ENCODE results near the gene COP1. TPM values are rescaled to one million over a fixed set of nuclear protein-coding genes. Genes with fewer than 3 reads are reported as not detected.
A peak's percentile ranks its signal among the peaks of the same experiment; 100 is the strongest.
"Not testable (repeated sequence)": the region's sequence is repeated elsewhere in the genome, so short reads cannot be mapped to it uniquely, and the experiment has no call there.

COP1 gene
- total RNA-seq, 1 donor from 2014 or later: 64.9 TPM

DNA sequence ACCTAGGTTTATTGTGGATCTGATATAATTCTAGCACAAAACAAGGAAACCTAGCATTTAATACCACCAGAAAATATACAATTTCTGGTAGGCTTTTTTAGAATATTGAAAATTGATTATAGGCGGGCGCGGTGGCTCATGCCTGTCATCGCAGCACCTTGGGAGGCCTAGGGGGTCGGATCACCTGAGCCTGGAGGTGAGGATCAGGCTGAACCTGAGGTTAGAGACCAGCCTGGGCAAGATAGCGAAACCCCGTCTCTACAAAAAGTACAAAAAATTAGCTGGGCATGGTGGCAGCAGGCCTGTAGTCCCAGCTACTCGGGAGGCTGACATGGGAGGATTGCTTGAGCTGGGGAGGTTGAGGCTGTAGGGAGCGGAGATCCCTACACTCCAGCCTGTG lies 948 bp upstream of the COP1 start:
- Mint-ChIP-seq H3K4me3 (ENCODE audit: unreplicated experiment) (peak overlapping the region; percentile 97), H3K9me3 (ENCODE audit: unreplicated experiment) (no peaks in the 10 kb centered on the region), H3K27me3 (ENCODE audit: unreplicated experiment) (peaks cover 14% of the 10 kb centered on the region), H3K27ac (ENCODE audit: unreplicated experiment) (peak overlapping the region; percentile 98), H3K4me1 (ENCODE audit: unreplicated experiment) (peaks cover 21% of the 10 kb centered on the region), H3K36me3 (ENCODE audit: low read depth, unreplicated experiment) (peaks cover 4% of the 10 kb centered on the region)
- no peak for DNase-seq (ENCODE audit: low spot score)
- TF ChIP-seq CTCF (IDR thresholded peaks at IDR 0.05; ENCODE audit: unreplicated experiment): no peak

DNA sequence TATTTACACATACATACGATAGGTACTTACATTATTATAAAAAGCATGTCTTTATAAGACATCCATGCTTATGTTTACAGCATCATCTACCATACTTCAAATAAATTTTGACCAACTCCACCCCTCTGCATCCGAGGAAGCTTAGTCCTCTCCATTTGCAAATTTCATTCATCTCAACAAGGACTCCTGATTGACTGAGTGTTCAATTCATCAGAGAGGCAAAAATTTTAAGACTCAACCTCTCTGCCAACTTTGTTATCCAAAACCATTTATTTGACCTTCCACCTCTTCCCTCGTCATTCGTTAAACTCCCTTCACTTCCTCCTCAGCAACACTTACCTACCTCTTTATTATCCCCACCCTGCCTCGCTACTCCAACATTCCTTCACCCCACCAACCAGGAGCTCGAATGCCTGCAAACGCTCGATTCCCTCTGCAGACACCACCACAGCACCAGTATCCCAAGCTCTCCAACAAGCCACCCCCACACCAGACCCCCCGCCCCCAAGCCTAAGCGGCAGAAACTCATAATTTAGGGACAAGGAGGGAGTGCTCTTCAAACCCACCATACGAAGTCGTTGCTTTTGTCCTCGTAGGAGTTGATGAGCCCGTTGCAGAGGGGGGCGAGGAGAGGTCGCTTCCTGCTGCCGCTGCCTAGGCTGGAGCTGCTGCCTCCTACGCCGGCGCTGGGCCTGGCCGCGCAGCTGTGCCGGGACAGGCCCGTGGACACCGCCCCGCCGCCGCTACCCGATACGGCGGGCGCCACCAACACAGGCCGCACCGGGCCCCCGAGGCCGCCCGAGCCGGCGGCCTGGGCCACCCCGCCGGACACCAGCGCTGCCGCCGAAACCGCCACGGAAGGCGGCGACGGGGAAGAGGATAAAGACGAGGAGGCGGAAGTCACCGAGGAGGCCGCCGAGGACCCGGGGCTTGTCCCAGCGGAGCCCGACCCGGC lies 803 bp downstream of the COP1 start:
- Mint-ChIP-seq H3K36me3 (ENCODE audit: low read depth, unreplicated experiment) (peaks cover 4% of the 10 kb centered on the region), H3K4me3 (ENCODE audit: unreplicated experiment) (peak overlapping the region; percentile 99), H3K27ac (ENCODE audit: unreplicated experiment) (peak overlapping the region; percentile 93), H3K9me3 (ENCODE audit: unreplicated experiment) (no peaks in the 10 kb centered on the region), H3K27me3 (ENCODE audit: unreplicated experiment) (peaks cover 14% of the 10 kb centered on the region), H3K4me1 (ENCODE audit: unreplicated experiment) (peaks cover 24% of the 10 kb centered on the region)
- no peak for TF ChIP-seq CTCF (IDR thresholded peaks at IDR 0.05; ENCODE audit: unreplicated experiment)
- peak; percentile 51 for DNase-seq (ENCODE audit: low spot score)

DNA sequence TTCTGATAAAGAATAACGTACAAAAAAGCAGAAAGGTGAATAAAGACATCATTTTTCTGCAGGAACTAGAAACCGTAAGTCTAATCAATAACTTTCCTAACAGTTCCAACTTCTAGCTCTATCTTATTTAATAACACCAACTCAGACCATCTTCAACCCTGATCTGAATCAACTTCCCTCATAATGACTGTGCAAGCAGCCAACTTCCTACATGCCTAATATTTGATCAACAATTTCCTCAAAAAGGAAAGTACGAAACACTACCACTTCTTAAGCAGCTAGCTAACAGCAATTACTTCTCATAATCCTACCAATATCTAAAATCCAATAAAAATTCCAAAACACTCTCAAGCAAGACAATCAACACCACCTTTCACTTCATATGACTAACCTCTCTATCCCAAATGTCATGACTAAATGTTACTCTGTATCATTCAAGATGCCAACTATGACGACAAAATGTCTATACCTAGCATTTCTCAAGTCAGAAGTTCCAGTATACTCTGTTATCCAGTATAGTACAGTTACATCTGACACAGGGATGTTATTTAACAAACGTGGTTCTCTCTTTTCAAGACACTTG lies 1.7 kb downstream of the COP1 start:
- H3K27me3 Mint-ChIP-seq (ENCODE audit: unreplicated experiment): peaks cover 14% of the 10 kb centered on the region
- peaks cover 24% of the 10 kb centered on the region for H3K4me1 Mint-ChIP-seq (ENCODE audit: unreplicated experiment)
- no peaks in the 10 kb centered on the region for H3K9me3 Mint-ChIP-seq (ENCODE audit: unreplicated experiment)
- no peak for DNase-seq (ENCODE audit: low spot score)
- TF ChIP-seq CTCF (IDR thresholded peaks at IDR 0.05; ENCODE audit: unreplicated experiment): no peak
- H3K27ac Mint-ChIP-seq (ENCODE audit: unreplicated experiment): peak overlapping the region; percentile 26
- peak overlapping the region; percentile 99 for H3K4me3 Mint-ChIP-seq (ENCODE audit: unreplicated experiment)
- H3K36me3 Mint-ChIP-seq (ENCODE audit: low read depth, unreplicated experiment): peaks cover 4% of the 10 kb centered on the region

GRCh38 chr1:176204655-176205054 lies 2.4 kb downstream of the COP1 start:
- not testable (repeated sequence) for DNase-seq (ENCODE audit: low spot score); H3K9me3 Mint-ChIP-seq (ENCODE audit: unreplicated experiment); H3K36me3 Mint-ChIP-seq (ENCODE audit: low read depth, unreplicated experiment); H3K4me3 Mint-ChIP-seq (ENCODE audit: unreplicated experiment); H3K27ac Mint-ChIP-seq (ENCODE audit: unreplicated experiment)
- peaks cover 24% of the 10 kb centered on the region for H3K4me1 Mint-ChIP-seq (ENCODE audit: unreplicated experiment)
- peaks cover 14% of the 10 kb centered on the region for H3K27me3 Mint-ChIP-seq (ENCODE audit: unreplicated experiment)

DNA sequence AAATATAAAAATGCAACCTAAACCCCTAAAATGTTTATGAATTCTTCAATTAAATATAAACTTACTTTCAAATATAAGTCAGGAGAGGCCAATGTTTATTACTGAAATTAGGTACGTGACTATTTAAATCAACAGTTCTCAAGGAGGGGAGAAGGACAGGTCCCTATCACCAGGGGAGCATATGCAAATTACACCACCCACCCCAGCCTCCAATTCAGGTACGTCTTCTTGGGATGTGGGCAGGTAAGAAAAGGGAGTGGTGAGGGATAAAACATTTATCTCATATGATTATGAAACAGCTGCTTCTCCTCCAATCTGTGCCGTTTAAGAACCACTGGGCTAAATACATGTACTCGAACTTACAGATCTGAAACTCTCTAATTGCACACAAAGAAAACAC lies 3.4 kb downstream of the COP1 start:
- Mint-ChIP-seq H3K36me3 (ENCODE audit: low read depth, unreplicated experiment) (peaks cover 4% of the 10 kb centered on the region), H3K9me3 (ENCODE audit: unreplicated experiment) (no peaks in the 10 kb centered on the region), H3K4me1 (ENCODE audit: unreplicated experiment) (peaks cover 24% of the 10 kb centered on the region), H3K27ac (ENCODE audit: unreplicated experiment) (no peak overlapping the region), H3K27me3 (ENCODE audit: unreplicated experiment) (peaks cover 14% of the 10 kb centered on the region), H3K4me3 (ENCODE audit: unreplicated experiment) (no peak overlapping the region)
- TF ChIP-seq CTCF (IDR thresholded peaks at IDR 0.05; ENCODE audit: unreplicated experiment): no peak
- DNase-seq (ENCODE audit: low spot score): no peak

All from endothelial cell (in vitro differentiated cells).